ENCODE data around the gene PAFAH2.

GRCh38 chr1:25992689-25993171 is 5.1 kb downstream of the PAFAH2 start:
- TF ChIP-seq POLR2A (IDR thresholded peaks at IDR 0.05) (no peak), CTCF (IDR thresholded peaks at IDR 0.05) (no peak)

All from heart left ventricle (tissue), 13 donors.